Thoracic aorta (tissue), 2 donors: Measurements from ENCODE around the gene SLC9A3. TPM values are rescaled to one million over a fixed set of nuclear protein-coding genes. Genes with fewer than 3 reads are reported as not detected.
"Not testable (repeated sequence)": the region's sequence is repeated elsewhere in the genome, so short reads cannot be mapped to it uniquely, and the experiment has no call there.

Experiments
- ATAC-seq: fragments of 150-250 bp; one replicate; pipeline ENCODE4 v1.8.0; 2017; ENCODE audit warnings: low read depth; ENCODE audit not compliant: insufficient number of reproducible peaks, low FRiP score
- DNase-seq: peaks from one replicate; pipeline ENCODE4 v3.0.0-alpha.2; 2020; ENCODE audit warnings: low spot score
- H3K27ac ChIP-seq, 2 donors: fragments of 200-600 bp; sonication (generic); 1 replicate in 1 of 2; 2 replicates in 1 of 2; pipeline ENCODE4 v1.5.1; 2016; ENCODE audit warnings: mild to moderate bottlenecking in 2 of 2, moderate library complexity in 2 of 2
- H3K27me3 ChIP-seq: fragments of 200-600 bp; sonication (generic); replicated peaks from 2 replicates; pipeline ENCODE4 v1.6.0; 2016; ENCODE audit warnings: mild to moderate bottlenecking; ENCODE audit not compliant: insufficient read depth
- H3K36me3 ChIP-seq: fragments of 200-600 bp; sonication (generic); one replicate; pipeline ENCODE4 v1.5.1; 2016
- H3K4me1 ChIP-seq, 2 donors: fragments of 200-600 bp; sonication (generic); 1 replicate in 1 of 2; 2 replicates in 1 of 2; pipeline versions ENCODE4 v1.5.1 to v1.6.0; 2016; ENCODE audit warnings: low read depth in 2 of 2, mild to moderate bottlenecking in 1 of 2; ENCODE audit not compliant: control insufficient read depth in 1 of 2
- H3K4me3 ChIP-seq: fragments of 200-600 bp; sonication (generic); 2 replicates; pipeline ENCODE4 v1.5.1; 2016; ENCODE audit warnings: mild to moderate bottlenecking
- H3K9me3 ChIP-seq: fragments of 200-600 bp; sonication (generic); 2 replicates; pipeline ENCODE4 v1.5.1; 2016
- total RNA-seq, 2 donors: library from RNA; depleted of rRNA; stranded (reverse); fragments of >200 nt; gene quantifications; one replicate each; pipeline versions ENCODE4 v1.1.0 to v1.2.3, GENCODE V29; 2016
- TF ChIP-seq, protein P1 (sequence below): fragments of 200-600 bp; sonication (generic); IDR thresholded peaks from one replicate; pipeline ENCODE4 v1.5.1; 2019; ENCODE audit warnings: antibody characterized with exemption

The SLC9A3 gene
- total RNA-seq, 2 donors from 2014 or later = 1.6 to 1.8 TPM

DNA sequence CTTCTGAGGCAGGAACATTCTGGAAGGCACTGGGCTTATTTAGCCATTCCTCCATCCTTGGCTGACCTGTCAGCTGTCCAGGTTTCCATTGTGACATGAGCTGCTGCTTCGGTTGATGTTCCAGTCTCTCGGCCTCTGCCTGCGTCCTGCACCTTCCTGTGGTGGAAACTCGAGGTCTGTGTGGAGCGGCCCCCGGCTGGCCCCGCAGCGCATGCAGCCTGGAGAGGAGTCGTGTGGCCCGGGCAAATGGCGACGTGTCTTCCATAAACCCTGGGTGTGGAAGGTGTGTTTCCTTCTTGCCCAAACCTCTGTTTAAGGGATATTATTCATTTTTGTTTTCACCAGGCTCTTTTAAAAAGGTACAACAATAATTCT, 36.5 kb upstream of the SLC9A3 start:
- TF ChIP-seq, protein P1, sequence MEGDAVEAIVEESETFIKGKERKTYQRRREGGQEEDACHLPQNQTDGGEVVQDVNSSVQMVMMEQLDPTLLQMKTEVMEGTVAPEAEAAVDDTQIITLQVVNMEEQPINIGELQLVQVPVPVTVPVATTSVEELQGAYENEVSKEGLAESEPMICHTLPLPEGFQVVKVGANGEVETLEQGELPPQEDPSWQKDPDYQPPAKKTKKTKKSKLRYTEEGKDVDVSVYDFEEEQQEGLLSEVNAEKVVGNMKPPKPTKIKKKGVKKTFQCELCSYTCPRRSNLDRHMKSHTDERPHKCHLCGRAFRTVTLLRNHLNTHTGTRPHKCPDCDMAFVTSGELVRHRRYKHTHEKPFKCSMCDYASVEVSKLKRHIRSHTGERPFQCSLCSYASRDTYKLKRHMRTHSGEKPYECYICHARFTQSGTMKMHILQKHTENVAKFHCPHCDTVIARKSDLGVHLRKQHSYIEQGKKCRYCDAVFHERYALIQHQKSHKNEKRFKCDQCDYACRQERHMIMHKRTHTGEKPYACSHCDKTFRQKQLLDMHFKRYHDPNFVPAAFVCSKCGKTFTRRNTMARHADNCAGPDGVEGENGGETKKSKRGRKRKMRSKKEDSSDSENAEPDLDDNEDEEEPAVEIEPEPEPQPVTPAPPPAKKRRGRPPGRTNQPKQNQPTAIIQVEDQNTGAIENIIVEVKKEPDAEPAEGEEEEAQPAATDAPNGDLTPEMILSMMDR = no peak
- no peak overlapping the region for H3K4me3 ChIP-seq
- no peak overlapping the region for H3K27ac ChIP-seq
- no peaks in the 10 kb centered on the region for H3K9me3 ChIP-seq
- ATAC-seq (no peak), DNase-seq (no peak)
- H3K4me1 ChIP-seq = no peaks in the 10 kb centered on the region
- no peaks in the 10 kb centered on the region for H3K36me3 ChIP-seq
- H3K27me3 ChIP-seq = no peaks in the 10 kb centered on the region

DNA sequence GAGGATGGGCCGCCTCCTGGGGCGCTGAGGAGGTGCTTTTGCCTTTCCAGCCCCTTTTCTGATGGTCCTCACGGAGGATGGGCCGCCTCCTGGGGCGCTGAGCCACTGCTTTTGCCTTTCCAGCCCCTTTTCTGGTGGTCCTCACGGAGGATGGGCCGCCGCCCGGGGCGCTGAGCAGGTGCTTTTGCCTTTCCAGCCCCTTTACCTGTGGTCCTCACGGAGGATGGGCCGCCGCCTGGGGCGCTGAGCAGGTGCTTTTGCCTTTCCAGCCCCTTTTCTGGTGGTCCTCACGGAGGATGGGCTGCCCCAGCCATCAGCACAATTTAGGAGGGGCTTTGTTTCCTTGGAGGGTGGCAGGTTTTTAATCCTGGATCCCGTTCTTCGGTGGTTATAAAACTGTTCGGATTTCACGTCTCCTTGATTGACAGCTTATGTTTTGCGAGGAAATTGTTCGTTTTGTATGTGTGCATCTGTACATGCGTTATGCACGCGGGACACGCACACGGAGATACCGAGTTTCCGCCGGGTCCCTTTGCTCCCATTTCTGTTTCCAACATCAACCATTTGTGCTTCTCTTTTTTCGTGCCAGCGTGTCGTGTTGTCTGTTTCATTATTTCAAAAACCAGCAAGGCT, 34.7 kb upstream of the SLC9A3 start:
- DNase-seq (no peak), ATAC-seq (no peak)
- no peaks in the 10 kb centered on the region for H3K36me3 ChIP-seq
- TF ChIP-seq, protein P1 = no peak
- no peaks in the 10 kb centered on the region for H3K4me1 ChIP-seq
- H3K27ac ChIP-seq = no peak overlapping the region
- no peak overlapping the region for H3K4me3 ChIP-seq
- H3K9me3 ChIP-seq = no peaks in the 10 kb centered on the region
- no peaks in the 10 kb centered on the region for H3K27me3 ChIP-seq

DNA sequence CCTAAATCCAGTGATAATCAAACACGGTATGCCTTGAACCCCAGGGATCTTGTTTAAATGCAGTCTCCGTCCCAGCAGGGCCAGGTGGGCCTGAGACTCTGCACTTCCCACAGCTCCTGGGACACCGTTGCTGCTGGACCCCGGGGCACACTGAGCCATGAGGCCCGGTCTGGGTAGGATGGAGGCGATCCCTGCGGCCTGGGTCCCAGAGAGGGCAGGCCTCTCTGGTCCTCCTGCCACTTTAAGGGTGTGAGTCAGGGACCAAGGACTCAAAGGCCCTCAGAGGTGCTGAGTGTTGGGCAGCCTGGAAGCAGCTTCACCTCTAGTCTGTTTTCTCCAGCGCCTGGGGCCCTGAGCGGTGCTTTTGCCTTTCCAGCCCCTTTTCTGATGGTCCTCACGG, 34.1 kb upstream of the SLC9A3 start:
- no peaks in the 10 kb centered on the region for H3K9me3 ChIP-seq
- TF ChIP-seq, protein P1 = no peak
- H3K36me3 ChIP-seq = no peaks in the 10 kb centered on the region
- H3K27me3 ChIP-seq = no peaks in the 10 kb centered on the region
- no peak overlapping the region for H3K4me3 ChIP-seq
- no peak for DNase-seq
- no peaks in the 10 kb centered on the region for H3K4me1 ChIP-seq
- ATAC-seq = no peak
- no peak overlapping the region for H3K27ac ChIP-seq

DNA sequence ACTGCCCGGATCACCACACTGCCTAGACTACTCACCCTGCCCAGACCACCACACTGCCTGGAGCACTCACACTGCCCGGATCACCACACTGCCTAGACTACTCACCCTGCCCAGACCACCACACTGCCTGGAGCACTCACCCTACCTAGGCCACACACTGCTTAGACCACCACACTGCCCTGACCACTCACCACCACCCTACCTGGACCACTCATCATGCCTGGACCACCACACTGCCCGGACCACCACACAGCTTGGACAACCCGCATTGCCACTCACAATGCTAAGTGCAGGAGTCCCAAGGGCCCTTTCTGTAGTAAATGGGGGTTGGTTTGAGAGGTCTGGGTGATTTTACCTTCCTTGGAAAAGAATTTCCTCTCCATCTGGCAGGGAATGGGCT, 33.7 kb upstream of the SLC9A3 start:
- H3K4me1 ChIP-seq, ATAC-seq, H3K27me3 ChIP-seq, H3K4me3 ChIP-seq, H3K36me3 ChIP-seq, DNase-seq, H3K9me3 ChIP-seq, H3K27ac ChIP-seq: not testable (repeated sequence)

DNA sequence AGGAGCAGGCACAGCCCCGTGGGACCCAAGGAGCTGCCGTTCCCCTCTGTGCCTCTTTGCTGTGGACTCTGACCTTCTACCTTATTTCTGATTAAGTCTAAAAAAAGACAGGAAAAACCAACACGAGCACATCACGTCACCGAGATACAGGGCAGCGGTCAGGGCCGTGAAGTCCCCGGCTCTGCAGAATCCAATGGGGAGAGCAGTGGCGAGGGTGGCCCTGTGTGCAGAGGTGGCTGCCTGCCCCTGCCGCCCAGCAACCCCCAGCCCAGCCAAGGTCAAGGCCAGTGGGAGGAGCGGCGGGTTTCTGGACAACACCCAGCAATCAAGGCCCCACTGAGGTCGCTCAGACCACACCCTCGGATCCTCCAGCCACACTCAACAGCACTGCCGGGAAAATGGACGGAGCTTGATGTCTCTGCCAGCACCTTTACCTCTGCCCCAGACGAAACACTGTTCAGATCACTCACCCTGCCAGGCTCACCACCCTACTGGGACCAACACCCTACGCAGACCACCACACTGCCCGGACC, 32.7 kb upstream of the SLC9A3 start:
- ATAC-seq = no peak

More for the DNA sequence above, 32.7 kb upstream of the SLC9A3 start:
- H3K27me3 ChIP-seq = no peaks in the 10 kb centered on the region
- H3K9me3 ChIP-seq = no peaks in the 10 kb centered on the region
- H3K4me3 ChIP-seq = no peak overlapping the region
- no peaks in the 10 kb centered on the region for H3K36me3 ChIP-seq
- DNase-seq = no peak
- no peak overlapping the region for H3K27ac ChIP-seq
- TF ChIP-seq, protein P1 = no peak
- no peaks in the 10 kb centered on the region for H3K4me1 ChIP-seq
